Measurements from ENCODE around the gene TPTE.
"Not testable (repeated sequence)": the region's sequence is repeated elsewhere in the genome, so short reads cannot be mapped to it uniquely, and the experiment has no call there.

Gene TPTE

GRCh38 chr21:10607074-10607473 is 85.7 kb downstream of the TPTE start:
- not testable (repeated sequence) for H3K9me2 ChIP-seq (replicated peaks; ENCODE audit: insufficient read depth, low read length); H4K20me1 ChIP-seq (ENCODE audit: low read depth, low read length); H3K27me3 ChIP-seq (ENCODE audit: low read length); H3K36me3 ChIP-seq (ENCODE audit: low read length); H3F3A ChIP-seq (ENCODE audit: insufficient read depth); H3K4me3 ChIP-seq (ENCODE audit: insufficient read depth, low read length, poor library complexity, severe bottlenecking); H3K4me2 ChIP-seq (ENCODE audit: low read depth, low read length, poor library complexity, severe bottlenecking); H2AFZ ChIP-seq (ENCODE audit: low read depth, low read length, severe bottlenecking); H3K27ac ChIP-seq (ENCODE audit: low read depth, low read length); H3K9me3 ChIP-seq (ENCODE audit: insufficient read depth, low read length); H3K9ac ChIP-seq (ENCODE audit: low read length); H3K79me2 ChIP-seq (ENCODE audit: insufficient read depth, low read length)

GRCh38 chr21:10614285-10614684 is 92.9 kb downstream of the TPTE start:
- H3K36me3 ChIP-seq (ENCODE audit: low read length); H3K27me3 ChIP-seq (ENCODE audit: low read length); H3K9me3 ChIP-seq (ENCODE audit: insufficient read depth, low read length); H3K9me2 ChIP-seq (replicated peaks; ENCODE audit: insufficient read depth, low read length); H4K20me1 ChIP-seq (ENCODE audit: low read depth, low read length); H3K27ac ChIP-seq (ENCODE audit: low read depth, low read length); H3K4me2 ChIP-seq (ENCODE audit: low read depth, low read length, poor library complexity, severe bottlenecking); H3K9ac ChIP-seq (ENCODE audit: low read length); H3K4me3 ChIP-seq (ENCODE audit: insufficient read depth, low read length, poor library complexity, severe bottlenecking); H3K79me2 ChIP-seq (ENCODE audit: insufficient read depth, low read length); H2AFZ ChIP-seq (ENCODE audit: low read depth, low read length, severe bottlenecking); H3F3A ChIP-seq (ENCODE audit: insufficient read depth): not testable (repeated sequence)

- H3K9ac ChIP-seq (ENCODE audit: low read length); H2AFZ ChIP-seq (ENCODE audit: low read depth, low read length, severe bottlenecking); H3K4me2 ChIP-seq (ENCODE audit: low read depth, low read length, poor library complexity, severe bottlenecking); H3F3A ChIP-seq (ENCODE audit: insufficient read depth); H3K4me3 ChIP-seq (ENCODE audit: insufficient read depth, low read length, poor library complexity, severe bottlenecking); H3K9me3 ChIP-seq (ENCODE audit: insufficient read depth, low read length); H3K9me2 ChIP-seq (replicated peaks; ENCODE audit: insufficient read depth, low read length); H3K79me2 ChIP-seq (ENCODE audit: insufficient read depth, low read length); H3K27me3 ChIP-seq (ENCODE audit: low read length); H4K20me1 ChIP-seq (ENCODE audit: low read depth, low read length); H3K27ac ChIP-seq (ENCODE audit: low read depth, low read length); H3K36me3 ChIP-seq (ENCODE audit: low read length): not testable (repeated sequence)
Measured at GRCh38 chr21:10616061-10616460, 94.7 kb downstream of the TPTE start.

- no peaks in the 10 kb centered on the region for H3K9me3 ChIP-seq (ENCODE audit: insufficient read depth, low read length)
- H3K9me2 ChIP-seq (replicated peaks; ENCODE audit: insufficient read depth, low read length): no peaks in the 10 kb centered on the region
- H2AFZ ChIP-seq (ENCODE audit: low read depth, low read length, severe bottlenecking): no peak overlapping the region
- H3K4me2 ChIP-seq (ENCODE audit: low read depth, low read length, poor library complexity, severe bottlenecking): no peak overlapping the region
- no peaks in the 10 kb centered on the region for H3K36me3 ChIP-seq (ENCODE audit: low read length)
- H3K4me3 ChIP-seq (ENCODE audit: insufficient read depth, low read length, poor library complexity, severe bottlenecking): no peak overlapping the region
- no peaks in the 10 kb centered on the region for H3K27me3 ChIP-seq (ENCODE audit: low read length)
- H3K79me2 ChIP-seq (ENCODE audit: insufficient read depth, low read length): no peaks in the 10 kb centered on the region
- no peak overlapping the region for H3K27ac ChIP-seq (ENCODE audit: low read depth, low read length)
- TF ChIP-seq CTCF (IDR thresholded peaks at IDR 0.05; ENCODE audit: insufficient read depth, low read length, poor library complexity, severe bottlenecking): no peak
- no peak for TF ChIP-seq EZH2phosphoT487 (conservative IDR thresholded peaks at IDR 0.05; ENCODE audit: low read length)
- no peaks in the 10 kb centered on the region for H4K20me1 ChIP-seq (ENCODE audit: low read depth, low read length)
- H3F3A ChIP-seq (ENCODE audit: insufficient read depth): no peaks in the 10 kb centered on the region
- no peak overlapping the region for H3K9ac ChIP-seq (ENCODE audit: low read length)
Measured at GRCh38 chr21:10616535-10616934, 95.2 kb downstream of the TPTE start.

GRCh38 chr21:10617133-10617752 is 95.9 kb downstream of the TPTE start:
- not testable (repeated sequence) for H3F3A ChIP-seq (ENCODE audit: insufficient read depth); H3K27me3 ChIP-seq (ENCODE audit: low read length); H3K9me2 ChIP-seq (replicated peaks; ENCODE audit: insufficient read depth, low read length); H3K9ac ChIP-seq (ENCODE audit: low read length); H3K36me3 ChIP-seq (ENCODE audit: low read length); H3K4me3 ChIP-seq (ENCODE audit: insufficient read depth, low read length, poor library complexity, severe bottlenecking); H3K27ac ChIP-seq (ENCODE audit: low read depth, low read length); H2AFZ ChIP-seq (ENCODE audit: low read depth, low read length, severe bottlenecking); H3K79me2 ChIP-seq (ENCODE audit: insufficient read depth, low read length); H3K9me3 ChIP-seq (ENCODE audit: insufficient read depth, low read length); H3K4me2 ChIP-seq (ENCODE audit: low read depth, low read length, poor library complexity, severe bottlenecking); H4K20me1 ChIP-seq (ENCODE audit: low read depth, low read length)
